ENCODE data around the gene MYRIP. TPM values are rescaled to one million over a fixed set of nuclear protein-coding genes. Genes with fewer than 3 reads are reported as not detected.

Gene MYRIP
- total RNA-seq, 2 donors from 2014 or later = 6.3 to 8.7 TPM

- Histone ChIP-seq H3K27me3 (no peaks in the 10 kb centered on the region), H3K9me3 (no peaks in the 10 kb centered on the region), H3K4me1 (no peaks in the 10 kb centered on the region), H3K36me3 (no peaks in the 10 kb centered on the region), H3K27ac (no peak overlapping the region), H3K4me3 (no peak overlapping the region), H3K9ac (ENCODE audit: low read depth in 2 of 2, low read length in 2 of 2) (no peak overlapping the region)
- DNase-seq = no peak
- intact Hi-C loops (cut with DNase I) = no loop called here
- TF ChIP-seq, protein P1, sequence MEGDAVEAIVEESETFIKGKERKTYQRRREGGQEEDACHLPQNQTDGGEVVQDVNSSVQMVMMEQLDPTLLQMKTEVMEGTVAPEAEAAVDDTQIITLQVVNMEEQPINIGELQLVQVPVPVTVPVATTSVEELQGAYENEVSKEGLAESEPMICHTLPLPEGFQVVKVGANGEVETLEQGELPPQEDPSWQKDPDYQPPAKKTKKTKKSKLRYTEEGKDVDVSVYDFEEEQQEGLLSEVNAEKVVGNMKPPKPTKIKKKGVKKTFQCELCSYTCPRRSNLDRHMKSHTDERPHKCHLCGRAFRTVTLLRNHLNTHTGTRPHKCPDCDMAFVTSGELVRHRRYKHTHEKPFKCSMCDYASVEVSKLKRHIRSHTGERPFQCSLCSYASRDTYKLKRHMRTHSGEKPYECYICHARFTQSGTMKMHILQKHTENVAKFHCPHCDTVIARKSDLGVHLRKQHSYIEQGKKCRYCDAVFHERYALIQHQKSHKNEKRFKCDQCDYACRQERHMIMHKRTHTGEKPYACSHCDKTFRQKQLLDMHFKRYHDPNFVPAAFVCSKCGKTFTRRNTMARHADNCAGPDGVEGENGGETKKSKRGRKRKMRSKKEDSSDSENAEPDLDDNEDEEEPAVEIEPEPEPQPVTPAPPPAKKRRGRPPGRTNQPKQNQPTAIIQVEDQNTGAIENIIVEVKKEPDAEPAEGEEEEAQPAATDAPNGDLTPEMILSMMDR (IDR thresholded peaks at IDR 0.05) = no peak
Observed at GRCh38 chr3:40143283-40144090, 334.1 kb downstream of the MYRIP start.

- no peak overlapping the region for H3K9ac ChIP-seq (ENCODE audit: low read depth in 2 of 2, low read length in 2 of 2)
- TF ChIP-seq, protein P1 (IDR thresholded peaks at IDR 0.05) = no peak
- no peaks in the 10 kb centered on the region for H3K9me3 ChIP-seq
- no peak overlapping the region for H3K4me3 ChIP-seq
- no peaks in the 10 kb centered on the region for H3K4me1 ChIP-seq
- DNase-seq = no peak
- H3K27ac ChIP-seq = no peak overlapping the region
- no peaks in the 10 kb centered on the region for H3K27me3 ChIP-seq
- intact Hi-C loops (cut with DNase I) = no loop called here
- H3K36me3 ChIP-seq = no peaks in the 10 kb centered on the region
Observed at GRCh38 chr3:40148827-40149226, 339.4 kb downstream of the MYRIP start.

DNA sequence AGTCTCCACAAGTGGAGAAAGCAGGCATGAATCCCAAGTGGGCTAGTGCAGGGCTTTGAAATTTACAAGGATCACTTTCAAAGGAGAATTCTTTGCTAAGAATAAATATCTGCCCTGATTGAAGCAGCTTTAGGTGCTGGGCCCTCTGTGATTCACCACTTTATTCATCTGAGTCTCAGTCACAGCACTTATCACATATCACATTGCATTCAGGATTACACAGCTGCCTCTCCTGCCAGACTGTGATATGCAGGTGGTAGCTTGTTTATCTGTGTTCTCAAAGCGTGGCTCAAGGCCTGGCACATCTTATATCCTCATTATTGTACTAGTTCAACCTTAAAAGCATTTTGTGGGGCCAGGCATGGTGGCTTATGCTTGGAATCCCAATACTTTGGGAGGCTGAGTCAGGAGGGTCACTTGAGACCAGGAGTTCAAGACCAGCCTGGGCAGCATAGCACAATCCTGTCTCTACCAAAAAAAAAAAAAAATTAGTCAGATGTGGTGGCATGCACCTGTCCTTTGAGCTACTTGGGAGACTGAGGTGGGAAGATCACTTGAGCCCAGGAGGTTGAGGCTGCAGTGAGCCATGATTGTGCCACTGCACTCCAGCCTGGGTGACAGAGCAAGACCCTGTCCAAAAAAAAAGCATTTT is 343.2 kb downstream of the MYRIP start:
- H3K27ac ChIP-seq = no peak overlapping the region
- no peaks in the 10 kb centered on the region for H3K4me1 ChIP-seq
- no peaks in the 10 kb centered on the region for H3K9me3 ChIP-seq
- no peak overlapping the region for H3K4me3 ChIP-seq
- no peaks in the 10 kb centered on the region for H3K36me3 ChIP-seq
- DNase-seq = no peak
- H3K27me3 ChIP-seq = no peaks in the 10 kb centered on the region
- intact Hi-C loops (cut with DNase I) = no loop called here
- TF ChIP-seq, protein P1 (IDR thresholded peaks at IDR 0.05) = no peak
- H3K9ac ChIP-seq (ENCODE audit: low read depth in 2 of 2, low read length in 2 of 2) = no peak overlapping the region

DNA sequence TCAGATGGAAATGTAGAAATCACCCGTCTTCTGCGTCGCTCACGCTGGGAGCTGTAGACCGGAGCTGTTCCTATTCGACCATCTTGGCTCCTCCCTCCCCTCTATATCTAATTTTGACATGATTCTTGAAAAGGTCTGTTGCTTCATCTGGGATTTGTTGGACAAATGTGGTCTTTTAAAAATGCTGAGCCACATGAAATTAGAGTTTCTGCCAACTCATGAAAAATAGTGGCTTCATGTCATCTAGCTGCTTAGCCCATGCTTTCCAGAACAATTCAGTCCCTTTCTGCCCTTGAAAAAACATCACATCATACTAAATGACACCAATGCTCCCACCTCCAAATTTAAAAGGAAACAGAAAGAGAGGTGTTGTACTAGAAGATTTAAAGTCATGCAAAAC is 351.5 kb downstream of the MYRIP start:
- intact Hi-C loops (cut with DNase I) = no loop called here

DNA sequence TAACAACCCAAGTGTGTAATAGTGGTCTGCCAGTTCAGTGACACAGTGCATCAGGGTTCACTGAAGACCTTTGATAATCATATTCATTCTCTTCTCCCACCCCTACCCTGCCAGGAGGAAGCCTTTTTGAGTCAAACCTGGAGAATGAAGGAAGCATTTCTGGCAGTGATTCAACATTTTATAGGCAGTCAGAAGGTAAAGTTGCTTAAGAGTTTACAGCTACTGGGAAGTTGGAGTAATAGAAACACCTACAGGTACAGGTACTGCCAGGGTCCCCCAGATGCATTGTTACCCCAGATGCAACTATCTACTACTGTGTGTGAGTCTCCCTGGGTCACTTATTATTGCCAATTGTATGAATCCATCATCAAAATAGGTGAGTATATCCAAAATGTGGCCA is 353.2 kb downstream of the MYRIP start:
- TF ChIP-seq, protein P1 (IDR thresholded peaks at IDR 0.05) = no peak
- no peaks in the 10 kb centered on the region for H3K4me1 ChIP-seq
- no peak overlapping the region for H3K4me3 ChIP-seq
- no peaks in the 10 kb centered on the region for H3K36me3 ChIP-seq
- H3K9ac ChIP-seq (ENCODE audit: low read depth in 2 of 2, low read length in 2 of 2) = no peak overlapping the region
- no peaks in the 10 kb centered on the region for H3K9me3 ChIP-seq
- no peak overlapping the region for H3K27ac ChIP-seq
- intact Hi-C loops (cut with DNase I) = no loop called here
- H3K27me3 ChIP-seq = no peaks in the 10 kb centered on the region
- DNase-seq = no peak

More for the DNA sequence above, 351.5 kb downstream of the MYRIP start:
- Histone ChIP-seq H3K27ac (no peak overlapping the region), H3K4me3 (no peak overlapping the region), H3K4me1 (no peaks in the 10 kb centered on the region), H3K9me3 (no peaks in the 10 kb centered on the region), H3K36me3 (no peaks in the 10 kb centered on the region), H3K27me3 (no peaks in the 10 kb centered on the region), H3K9ac (ENCODE audit: low read depth in 2 of 2, low read length in 2 of 2) (no peak overlapping the region)
- TF ChIP-seq, protein P1 (IDR thresholded peaks at IDR 0.05) = no peak
- DNase-seq = no peak
